ENCODE data around the gene PRKD2.

GRCh38 chr19:46656541-46656940, 60.4 kb downstream of the PRKD2 start:
- TF ChIP-seq, protein P1, sequence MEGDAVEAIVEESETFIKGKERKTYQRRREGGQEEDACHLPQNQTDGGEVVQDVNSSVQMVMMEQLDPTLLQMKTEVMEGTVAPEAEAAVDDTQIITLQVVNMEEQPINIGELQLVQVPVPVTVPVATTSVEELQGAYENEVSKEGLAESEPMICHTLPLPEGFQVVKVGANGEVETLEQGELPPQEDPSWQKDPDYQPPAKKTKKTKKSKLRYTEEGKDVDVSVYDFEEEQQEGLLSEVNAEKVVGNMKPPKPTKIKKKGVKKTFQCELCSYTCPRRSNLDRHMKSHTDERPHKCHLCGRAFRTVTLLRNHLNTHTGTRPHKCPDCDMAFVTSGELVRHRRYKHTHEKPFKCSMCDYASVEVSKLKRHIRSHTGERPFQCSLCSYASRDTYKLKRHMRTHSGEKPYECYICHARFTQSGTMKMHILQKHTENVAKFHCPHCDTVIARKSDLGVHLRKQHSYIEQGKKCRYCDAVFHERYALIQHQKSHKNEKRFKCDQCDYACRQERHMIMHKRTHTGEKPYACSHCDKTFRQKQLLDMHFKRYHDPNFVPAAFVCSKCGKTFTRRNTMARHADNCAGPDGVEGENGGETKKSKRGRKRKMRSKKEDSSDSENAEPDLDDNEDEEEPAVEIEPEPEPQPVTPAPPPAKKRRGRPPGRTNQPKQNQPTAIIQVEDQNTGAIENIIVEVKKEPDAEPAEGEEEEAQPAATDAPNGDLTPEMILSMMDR (IDR thresholded peaks at IDR 0.05; ENCODE audit: control extremely low read depth in 1 of 3, insufficient read depth in 1 of 3, low read depth in 1 of 3, low read length in 3 of 3), result no peak
- no peak for TF ChIP-seq MAX (IDR thresholded peaks at IDR 0.05)
- no peak for TF ChIP-seq HDAC2 (IDR thresholded peaks at IDR 0.05; ENCODE audit: borderline replicate concordance in 1 of 2, low read depth in 2 of 2, low read length in 2 of 2)
- TF ChIP-seq CEBPB (IDR thresholded peaks at IDR 0.05; ENCODE audit: low read depth, low read length), result no peak
- TF ChIP-seq KDM1A (IDR thresholded peaks at IDR 0.05; ENCODE audit: borderline replicate concordance, low read length), result no peak

Data from H1 (cell line).